ENCODE data around the gene CYB5R4.

DNA sequence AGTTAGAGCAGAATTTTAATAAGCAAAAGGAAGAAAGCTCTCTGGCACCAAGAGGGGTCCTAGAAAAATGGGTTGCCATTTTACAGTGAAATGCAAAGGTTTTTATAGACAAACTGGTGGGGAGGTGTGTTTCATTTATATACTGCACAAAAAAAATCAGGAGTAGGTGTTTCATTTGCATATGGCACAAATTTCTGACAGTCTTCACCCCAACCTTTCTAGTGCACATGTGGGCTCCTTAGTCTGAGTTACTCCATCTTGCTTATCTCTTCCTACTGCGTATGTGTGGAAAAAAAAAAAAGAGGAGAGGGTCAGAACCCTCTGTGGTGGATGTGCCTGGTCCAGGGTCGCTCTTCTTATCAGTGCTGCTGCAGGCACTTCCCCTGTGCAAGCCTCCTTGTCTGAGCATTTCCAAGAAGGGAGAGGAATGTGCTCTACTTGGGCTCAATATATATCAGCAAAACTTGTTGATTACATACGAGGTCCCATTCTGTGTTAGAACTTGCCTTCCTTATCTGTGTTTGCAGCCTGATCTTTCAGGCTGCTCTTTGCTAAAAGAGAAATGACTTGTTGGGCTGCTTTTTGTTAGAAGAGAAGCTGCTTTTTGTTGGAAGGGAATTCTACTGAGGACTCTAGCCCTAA is 115.0 kb downstream of the CYB5R4 start:
- no peak for TF ChIP-seq CTCF (conservative IDR thresholded peaks at IDR 0.05 in 1 of 2, IDR thresholded peaks at IDR 0.05 in 1 of 2; ENCODE audit: extremely low read depth in 1 of 2, insufficient read depth in 1 of 2, low read depth in 1 of 2, low read length in 2 of 2)
- TF ChIP-seq EZH2 (IDR thresholded peaks at IDR 0.05; ENCODE audit: borderline replicate concordance, low read length) = no peak
